Smooth muscle cell (in vitro differentiated cells): ENCODE measurements around the gene ZC3H13. TPM values are rescaled to one million over a fixed set of nuclear protein-coding genes. Genes with fewer than 3 reads are reported as not detected.

ENCODE experiments used
- DNase-seq: peaks from one replicate; lab custom pipeline; 2025; ENCODE audit not compliant: unreplicated experiment; lab: John Stamatoyannopoulos, UW
- H2AFZ ChIP-seq: fragments of 200-600 bp; sonication (generic); 2 replicates; pipeline ENCODE4 v1.6.0; 2016; ENCODE audit warnings: antibody characterized with exemption, low read depth, mild to moderate bottlenecking
- H3F3A ChIP-seq: fragments of 200-600 bp; sonication (generic); 2 replicates; pipeline ENCODE4 v1.6.0; 2017; ENCODE audit warnings: antibody characterized with exemption, low read depth
- H3K27ac ChIP-seq: fragments of 200-600 bp; sonication (generic); 2 replicates; pipeline ENCODE4 v1.5.1; 2016; ENCODE audit warnings: low read depth, mild to moderate bottlenecking
- H3K27me3 ChIP-seq: fragments of 200-600 bp; sonication (generic); 2 replicates; pipeline ENCODE4 v1.6.1; 2016; ENCODE audit warnings: low read depth, mild to moderate bottlenecking
- H3K36me3 ChIP-seq: fragments of 200-600 bp; sonication (generic); 2 replicates; pipeline ENCODE4 v1.5.1; 2016; ENCODE audit warnings: low read depth
- H3K4me1 ChIP-seq: fragments of 200-600 bp; sonication (generic); 2 replicates; pipeline ENCODE4 v1.5.1; 2016; ENCODE audit warnings: low read depth
- H3K4me2 ChIP-seq: fragments of 200-600 bp; sonication (generic); 2 replicates; pipeline ENCODE4 v1.6.0; 2016; ENCODE audit warnings: mild to moderate bottlenecking
- H3K4me3 ChIP-seq: fragments of 200-600 bp; sonication (generic); 2 replicates; pipeline ENCODE4 v1.5.1; 2016; ENCODE audit warnings: mild to moderate bottlenecking
- H3K79me2 ChIP-seq: fragments of 200-600 bp; sonication (generic); 2 replicates; pipeline ENCODE4 v1.6.0; 2016; ENCODE audit warnings: low read depth, mild to moderate bottlenecking
- H3K9ac ChIP-seq: fragments of 200-600 bp; sonication (generic); 2 replicates; pipeline ENCODE4 v1.6.0; 2016; ENCODE audit warnings: low read depth
- H3K9me3 ChIP-seq: fragments of 200-600 bp; sonication (generic); replicated peaks from 2 replicates; pipeline ENCODE4 v1.5.1; 2016; ENCODE audit warnings: low read depth
- H4K20me1 ChIP-seq: fragments of 200-600 bp; sonication (generic); 2 replicates; pipeline ENCODE4 v1.6.0; 2016; ENCODE audit warnings: low read depth
- WGBS: methylation state at CpG from one replicate; pipeline ENCODE4 v1.1.7; 2016; ENCODE audit warnings: low lambda C conversion rate; 5-methylcytosine and 5-hydroxymethylcytosine counted together
- polyA plus RNA-seq: library from polyadenylated mRNA; unstranded; fragments of >200 nt; fragmentation: Nextera tagmentation; extraction: Ambion mirVana; gene quantifications from 2 replicates; pipeline ENCODE4 v1.2.1, GENCODE V29; 2016
- total RNA-seq: library from RNA; depleted of rRNA; stranded (reverse); fragments of >200 nt; gene quantifications from 2 replicates; pipeline ENCODE4 v1.2.3, GENCODE V29; 2014
- TF ChIP-seq, protein P1 (sequence below): fragments of 200-600 bp; sonication (generic); IDR thresholded peaks from 2 replicates; pipeline ENCODE4 v1.5.1; 2017; ENCODE audit warnings: borderline replicate concordance, mild to moderate bottlenecking, antibody characterized with exemption; ENCODE audit not compliant: insufficient read depth, poor library complexity, severe bottlenecking

The ZC3H13 gene
- total and polyA plus RNA-seq, 2 experiments from 2014 or later = 20.4 to 37.7 TPM

DNA sequence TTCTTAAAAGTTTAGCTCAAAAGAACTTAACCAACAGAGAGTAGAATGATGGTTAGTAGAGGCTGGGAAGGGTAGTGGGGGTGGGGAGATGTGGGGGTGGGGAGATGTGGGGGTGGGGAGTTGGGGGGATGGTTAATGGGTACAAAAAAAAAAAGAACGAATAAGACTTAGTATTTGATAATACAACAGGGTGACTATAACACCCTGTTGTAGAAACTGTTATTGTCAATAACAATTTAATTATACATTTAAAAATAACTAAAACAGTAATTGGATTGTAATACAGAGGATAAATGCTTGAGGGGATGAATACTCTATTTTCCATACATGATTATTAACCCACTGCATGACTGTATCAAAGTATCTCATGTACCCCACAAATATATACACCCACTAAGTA, 91.1 kb downstream of the ZC3H13 start:
- DNase-seq = no peak
- H3F3A ChIP-seq = no peaks in the 10 kb centered on the region
- no peaks in the 10 kb centered on the region for H3K79me2 ChIP-seq
- no peak overlapping the region for H3K27ac ChIP-seq
- H3K4me3 ChIP-seq = no peak overlapping the region
- H3K9ac ChIP-seq = no peak overlapping the region
- TF ChIP-seq, protein P1, sequence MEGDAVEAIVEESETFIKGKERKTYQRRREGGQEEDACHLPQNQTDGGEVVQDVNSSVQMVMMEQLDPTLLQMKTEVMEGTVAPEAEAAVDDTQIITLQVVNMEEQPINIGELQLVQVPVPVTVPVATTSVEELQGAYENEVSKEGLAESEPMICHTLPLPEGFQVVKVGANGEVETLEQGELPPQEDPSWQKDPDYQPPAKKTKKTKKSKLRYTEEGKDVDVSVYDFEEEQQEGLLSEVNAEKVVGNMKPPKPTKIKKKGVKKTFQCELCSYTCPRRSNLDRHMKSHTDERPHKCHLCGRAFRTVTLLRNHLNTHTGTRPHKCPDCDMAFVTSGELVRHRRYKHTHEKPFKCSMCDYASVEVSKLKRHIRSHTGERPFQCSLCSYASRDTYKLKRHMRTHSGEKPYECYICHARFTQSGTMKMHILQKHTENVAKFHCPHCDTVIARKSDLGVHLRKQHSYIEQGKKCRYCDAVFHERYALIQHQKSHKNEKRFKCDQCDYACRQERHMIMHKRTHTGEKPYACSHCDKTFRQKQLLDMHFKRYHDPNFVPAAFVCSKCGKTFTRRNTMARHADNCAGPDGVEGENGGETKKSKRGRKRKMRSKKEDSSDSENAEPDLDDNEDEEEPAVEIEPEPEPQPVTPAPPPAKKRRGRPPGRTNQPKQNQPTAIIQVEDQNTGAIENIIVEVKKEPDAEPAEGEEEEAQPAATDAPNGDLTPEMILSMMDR = no peak
- H4K20me1 ChIP-seq = no peaks in the 10 kb centered on the region
- 93% methylated on average over 1 of the region's 1 CpG for WGBS
- H3K9me3 ChIP-seq = no peaks in the 10 kb centered on the region
- H2AFZ ChIP-seq = no peak overlapping the region
- H3K4me2 ChIP-seq = no peak overlapping the region
- no peaks in the 10 kb centered on the region for H3K27me3 ChIP-seq
- no peaks in the 10 kb centered on the region for H3K4me1 ChIP-seq
- peaks cover 17% of the 10 kb centered on the region for H3K36me3 ChIP-seq

GRCh38 chr13:45954836-45955800, 97.4 kb downstream of the ZC3H13 start:
- 93% methylated on average over 3 of the region's 3 CpGs for WGBS
- peaks cover 17% of the 10 kb centered on the region for H3K36me3 ChIP-seq
- H3K9ac ChIP-seq = no peak overlapping the region
- DNase-seq = no peak
- no peaks in the 10 kb centered on the region for H3K4me1 ChIP-seq
- H4K20me1 ChIP-seq = no peaks in the 10 kb centered on the region
- no peaks in the 10 kb centered on the region for H3F3A ChIP-seq
- no peak overlapping the region for H2AFZ ChIP-seq
- H3K9me3 ChIP-seq = no peaks in the 10 kb centered on the region
- no peaks in the 10 kb centered on the region for H3K79me2 ChIP-seq
- H3K27me3 ChIP-seq = no peaks in the 10 kb centered on the region
- H3K4me3 ChIP-seq = no peak overlapping the region
- TF ChIP-seq, protein P1 = no peak
- no peak overlapping the region for H3K27ac ChIP-seq
- no peak overlapping the region for H3K4me2 ChIP-seq

GRCh38 chr13:45953082-45953481, 99.5 kb downstream of the ZC3H13 start:
- no peaks in the 10 kb centered on the region for H3F3A ChIP-seq
- no peak overlapping the region for H3K27ac ChIP-seq
- peaks cover 11% of the 10 kb centered on the region for H3K36me3 ChIP-seq
- H3K4me2 ChIP-seq = no peak overlapping the region
- DNase-seq = no peak
- TF ChIP-seq, protein P1 = no peak
- H2AFZ ChIP-seq = no peak overlapping the region
- no peak overlapping the region for H3K4me3 ChIP-seq
- no peaks in the 10 kb centered on the region for H3K79me2 ChIP-seq
- no peak overlapping the region for H3K9ac ChIP-seq
- WGBS = 88% methylated on average over 3 of the region's 3 CpGs
- H3K4me1 ChIP-seq = no peaks in the 10 kb centered on the region
- no peaks in the 10 kb centered on the region for H4K20me1 ChIP-seq
- H3K27me3 ChIP-seq = no peaks in the 10 kb centered on the region
- no peaks in the 10 kb centered on the region for H3K9me3 ChIP-seq
